Measurements from ENCODE around the gene FBXL17. TPM values are rescaled to one million over a fixed set of nuclear protein-coding genes. Genes with fewer than 3 reads are reported as not detected.

The FBXL17 gene
- total RNA-seq, 1 experiment from 2014 or later, result 8.3 TPM

DNA sequence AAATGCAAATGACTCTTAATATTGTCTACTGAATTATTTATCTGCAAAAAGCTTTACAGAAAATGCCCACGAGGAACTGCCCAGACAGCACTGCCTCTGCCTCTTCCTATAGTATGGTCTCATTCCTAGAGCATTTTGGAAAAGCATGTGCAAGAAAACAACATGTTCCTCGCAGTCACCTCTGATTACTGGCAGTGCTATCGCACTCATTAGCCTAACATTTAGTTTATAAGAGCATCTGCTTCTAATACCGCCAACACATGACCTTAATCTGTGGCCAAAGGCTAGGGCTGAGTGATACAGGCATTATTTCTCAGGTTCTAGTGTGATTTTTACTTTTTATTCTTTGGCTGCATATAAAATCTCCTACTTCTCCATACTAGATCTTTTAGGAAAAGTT lies 259.2 kb downstream of the FBXL17 start:
- peak; percentile 38 for DNase-seq (ENCODE audit: low spot score)
- in situ Hi-C loops (cut with HindIII; ENCODE audit: low sequenced_read_pairs), result no loop called here

DNA sequence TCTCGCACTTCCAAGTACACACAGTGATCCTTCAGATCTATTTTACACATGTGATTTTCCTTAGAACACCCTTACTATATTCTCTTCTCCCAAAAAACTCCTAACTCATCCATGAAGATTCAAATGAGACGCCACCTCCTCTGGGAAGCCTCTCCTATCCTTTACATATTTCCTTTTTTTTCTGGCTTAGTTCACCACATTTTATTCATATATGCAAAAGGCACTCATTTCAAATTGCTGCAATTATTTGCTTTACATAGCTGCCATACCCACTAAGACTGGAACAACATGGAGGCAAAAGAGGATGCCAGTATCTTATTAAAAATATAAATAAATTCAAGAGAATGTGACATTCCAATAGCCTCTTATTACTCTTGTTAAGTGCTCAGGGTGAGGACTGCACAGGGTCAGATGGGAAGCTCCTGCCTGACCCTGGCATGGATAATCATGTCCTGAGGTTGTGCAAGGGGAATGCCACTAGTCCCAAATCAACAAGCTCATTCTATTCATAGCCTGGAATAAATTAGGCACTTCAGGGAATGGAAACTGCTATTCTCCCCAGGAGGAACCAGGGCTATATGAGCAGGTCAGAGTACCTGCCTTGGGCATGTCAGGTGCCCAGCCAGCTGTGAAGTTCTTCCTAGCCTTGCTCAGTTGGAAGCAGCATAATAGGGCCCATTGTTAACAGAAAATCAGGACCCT lies 262.9 kb downstream of the FBXL17 start:
- in situ Hi-C loops (cut with HindIII; ENCODE audit: low sequenced_read_pairs), result no loop called here
- no peak for DNase-seq (ENCODE audit: low spot score)

DNA sequence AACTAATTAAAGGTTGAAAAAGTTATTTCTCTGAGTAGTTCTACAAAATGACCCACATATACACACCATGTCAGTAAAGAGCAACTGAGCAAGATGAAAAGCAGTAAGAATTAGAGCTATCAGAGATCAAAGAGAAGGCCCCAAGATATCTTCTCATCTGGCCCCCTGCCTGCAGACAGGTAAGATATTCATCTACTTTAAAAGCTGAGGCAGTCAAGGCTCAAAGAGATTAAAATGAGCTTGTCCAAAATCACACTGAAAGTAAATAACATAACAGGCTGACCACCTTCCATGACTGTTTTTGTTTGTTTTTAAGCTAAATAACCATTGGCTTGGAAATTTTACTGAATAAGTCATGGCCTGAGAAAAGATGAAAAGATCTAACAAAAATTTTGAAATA lies 266.2 kb downstream of the FBXL17 start:
- in situ Hi-C loops (cut with HindIII; ENCODE audit: low sequenced_read_pairs), result no loop called here
- DNase-seq (ENCODE audit: low spot score), result no peak

DNA sequence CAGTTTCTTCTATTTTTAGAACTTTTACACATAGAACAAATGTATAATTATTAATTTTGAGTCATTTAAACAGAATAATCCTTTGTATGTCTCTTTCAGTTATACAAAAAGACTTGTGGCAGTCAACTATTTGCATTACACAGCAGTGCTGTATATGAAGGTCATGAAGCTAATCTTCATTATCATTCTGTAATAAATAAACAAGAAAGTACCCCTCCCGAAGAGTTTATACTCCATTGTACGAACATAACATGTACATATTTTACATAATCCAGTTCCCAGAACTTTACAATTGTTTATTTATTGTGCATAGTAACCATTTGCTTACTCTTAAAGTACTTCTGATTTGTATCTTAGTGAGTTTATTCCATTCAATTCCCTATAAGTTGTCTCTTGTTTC lies 267.9 kb downstream of the FBXL17 start:
- DNase-seq (ENCODE audit: low spot score), result no peak
- in situ Hi-C loops (cut with HindIII; ENCODE audit: low sequenced_read_pairs), result no loop called here

DNA sequence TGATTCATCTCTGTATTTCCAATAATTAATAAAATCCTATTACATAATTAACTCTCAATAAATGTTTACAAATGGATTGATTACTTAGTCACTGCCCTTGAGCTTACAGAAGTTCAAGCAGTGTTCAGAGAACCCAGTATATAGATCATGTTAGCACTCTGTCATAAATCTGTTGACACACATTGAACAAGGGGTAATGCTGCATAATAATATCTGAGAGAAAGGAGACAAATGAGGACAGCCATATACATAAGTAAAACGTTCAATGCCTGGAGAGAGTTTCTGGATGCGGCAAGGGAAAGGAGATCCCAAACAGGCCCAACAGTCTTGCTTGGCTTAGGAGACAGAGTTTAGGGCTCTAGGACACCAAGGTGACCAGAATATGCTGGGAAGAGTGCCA lies 270.2 kb downstream of the FBXL17 start:
- in situ Hi-C loops (cut with HindIII; ENCODE audit: low sequenced_read_pairs), result no loop called here
- no peak for DNase-seq (ENCODE audit: low spot score)

DNA sequence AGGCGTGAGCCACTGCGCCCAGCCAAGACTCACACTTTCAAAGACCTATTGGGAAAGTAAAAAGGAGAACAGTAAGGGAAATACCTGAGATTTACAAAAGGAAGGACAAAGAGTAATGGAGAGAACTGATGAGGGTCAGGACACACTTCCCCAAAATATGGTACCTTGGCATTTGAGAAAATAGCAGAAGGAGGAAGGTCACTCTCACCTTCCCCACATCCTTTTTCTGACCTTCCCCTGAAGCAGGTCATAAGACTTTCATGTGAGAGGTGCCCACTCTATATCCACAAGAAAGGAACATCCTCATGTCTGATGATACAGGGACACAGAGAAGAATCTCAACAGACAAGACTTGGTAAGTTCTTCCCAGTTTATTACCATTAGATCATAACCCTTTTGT lies 272.8 kb downstream of the FBXL17 start:
- in situ Hi-C loops (cut with HindIII; ENCODE audit: low sequenced_read_pairs), result no loop called here
- no peak for DNase-seq (ENCODE audit: low spot score)

DNA sequence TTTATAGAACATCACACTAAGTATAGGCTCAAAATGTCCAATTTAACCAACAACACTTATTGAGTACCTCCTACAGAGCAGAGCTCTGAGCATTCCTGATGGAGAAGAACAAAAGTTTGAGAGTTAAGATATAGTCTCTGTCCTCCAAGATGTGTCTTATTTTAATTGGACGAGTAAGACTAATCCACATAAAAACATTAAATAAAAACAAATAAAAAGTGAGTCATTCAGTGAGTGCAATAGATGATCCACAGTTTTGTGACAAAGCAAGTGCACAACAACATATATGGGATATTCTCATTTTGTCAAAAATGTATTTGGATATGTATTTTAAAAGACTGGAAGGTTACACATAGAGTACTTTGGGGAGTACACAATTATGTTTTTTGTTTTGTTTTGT lies 277.4 kb downstream of the FBXL17 start:
- in situ Hi-C loops (cut with HindIII; ENCODE audit: low sequenced_read_pairs), result no loop called here
- DNase-seq (ENCODE audit: low spot score), result no peak

DNA sequence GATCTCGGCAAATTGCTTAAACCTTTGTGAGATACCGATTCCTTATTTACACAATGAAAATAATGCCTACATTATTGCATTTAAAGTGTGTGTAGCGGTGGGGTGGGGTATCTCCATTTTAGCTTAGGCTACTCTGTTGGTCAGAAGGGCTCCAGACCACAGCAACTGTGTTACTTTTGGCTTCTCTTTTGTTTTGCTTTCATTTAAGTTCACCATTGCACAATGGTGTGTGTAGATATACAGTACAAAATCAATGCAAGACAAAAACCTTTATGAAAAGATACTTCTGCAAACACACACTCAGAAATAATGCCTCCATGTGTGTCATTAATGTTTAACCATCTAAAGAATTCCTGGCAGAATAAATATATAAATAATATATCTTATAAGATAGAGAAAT lies 279.4 kb downstream of the FBXL17 start:
- in situ Hi-C loops (cut with HindIII; ENCODE audit: low sequenced_read_pairs), result no loop called here
- no peak for DNase-seq (ENCODE audit: low spot score)

DNA sequence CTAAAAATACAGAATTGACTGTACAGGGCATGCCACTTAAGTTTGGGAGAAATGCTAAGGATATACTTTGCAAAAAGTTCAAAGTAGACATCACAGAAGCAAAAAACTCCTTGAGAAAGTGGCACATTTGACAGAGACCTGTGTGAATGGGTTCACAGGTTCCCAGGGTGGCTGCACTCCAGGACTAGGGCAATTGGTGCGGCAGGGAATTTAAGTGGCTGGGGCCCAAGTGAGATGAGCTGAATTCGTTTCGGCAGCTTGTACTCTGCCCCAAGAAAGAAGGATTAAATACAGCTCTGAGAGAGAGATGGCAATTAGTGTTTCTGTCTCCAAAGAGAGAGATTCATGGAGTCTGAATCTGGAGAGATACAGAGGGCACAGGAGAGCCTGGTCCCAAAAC lies 280.1 kb downstream of the FBXL17 start:
- DNase-seq (ENCODE audit: low spot score), result peak; percentile 19

DNA sequence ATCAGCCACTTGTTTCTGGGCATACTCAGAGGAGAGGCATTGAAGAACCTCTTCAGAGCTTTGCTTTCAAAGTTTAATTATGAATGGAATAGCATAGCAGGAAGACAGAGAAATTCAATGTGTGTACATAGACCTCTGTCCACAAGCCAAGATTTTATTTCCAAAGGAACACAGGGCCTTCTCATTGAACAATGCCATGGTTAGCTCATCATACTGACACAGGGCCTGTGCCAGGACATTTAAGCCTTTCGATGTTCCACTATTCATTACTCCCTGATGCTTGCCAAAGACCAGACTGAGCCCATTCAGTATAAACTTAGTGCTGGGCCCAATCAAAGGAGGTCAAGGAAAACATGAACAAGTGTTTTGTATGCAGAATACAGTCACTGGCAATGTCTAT lies 280.8 kb downstream of the FBXL17 start:
- in situ Hi-C loops (cut with HindIII; ENCODE audit: low sequenced_read_pairs), result no loop called here

More for the DNA sequence above, 280.1 kb downstream of the FBXL17 start:
- in situ Hi-C loops (cut with HindIII; ENCODE audit: low sequenced_read_pairs), result no loop called here

DNA sequence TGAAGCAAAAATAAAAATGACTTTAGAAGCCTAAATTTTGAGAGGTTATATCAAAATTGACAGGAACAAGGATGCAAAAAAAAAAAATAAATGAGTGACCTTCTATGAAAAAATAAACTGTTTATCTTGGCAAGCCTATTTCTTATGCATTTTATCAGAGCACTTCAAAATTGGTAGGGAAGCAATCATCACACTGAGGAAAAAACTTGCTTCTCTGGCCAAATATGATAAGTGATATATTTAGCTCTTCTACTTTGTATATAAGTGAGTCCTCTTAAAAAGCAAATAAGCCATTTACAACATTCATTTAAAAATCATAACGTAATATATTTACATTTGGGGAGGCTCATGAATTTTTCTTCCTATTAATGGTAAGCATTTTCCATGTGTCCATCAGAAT lies 287.1 kb downstream of the FBXL17 start:
- DNase-seq (ENCODE audit: low spot score), result no peak
- in situ Hi-C loops (cut with HindIII; ENCODE audit: low sequenced_read_pairs), result no loop called here

More for the DNA sequence above, 280.8 kb downstream of the FBXL17 start:
- peak; percentile 56 for DNase-seq (ENCODE audit: low spot score)

DNA sequence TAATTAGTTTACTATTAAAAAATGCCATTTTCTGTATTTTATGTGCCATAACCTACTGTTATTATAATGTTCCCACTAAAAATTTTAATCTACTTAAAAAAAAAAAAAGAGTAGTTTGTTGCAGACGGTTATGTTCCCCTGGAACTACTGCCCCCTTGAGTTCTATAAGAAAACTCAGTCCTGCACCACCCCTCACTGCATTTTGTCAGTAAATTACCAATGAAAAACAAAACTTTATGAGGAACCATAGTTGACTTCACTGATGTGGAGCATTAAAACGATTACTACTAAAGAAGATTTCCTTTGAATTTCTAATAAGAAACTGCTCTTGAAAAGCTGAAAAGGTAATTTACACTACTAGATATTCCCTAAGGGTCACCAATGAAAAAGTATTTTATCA lies 288.7 kb downstream of the FBXL17 start:
- no peak for DNase-seq (ENCODE audit: low spot score)

DNA sequence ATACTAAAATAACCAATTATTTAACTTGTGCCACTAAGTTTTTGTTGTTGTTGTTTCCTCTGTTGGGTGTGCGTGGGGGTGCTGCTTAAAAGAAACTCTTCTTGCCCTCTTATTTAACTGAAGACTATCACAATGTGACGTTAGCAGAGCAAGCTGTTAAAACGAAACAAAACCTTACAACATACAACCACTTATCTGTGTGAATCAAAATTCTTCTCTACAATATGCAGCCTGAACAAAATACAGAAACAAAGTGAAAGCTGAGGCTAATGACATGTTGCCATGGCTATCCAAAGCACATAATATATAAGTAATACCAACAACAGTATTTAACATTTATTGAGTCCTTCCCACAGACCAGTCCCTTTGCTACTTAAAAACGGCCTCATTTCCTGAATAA lies 291.0 kb downstream of the FBXL17 start:
- DNase-seq (ENCODE audit: low spot score), result no peak
- in situ Hi-C loops (cut with HindIII; ENCODE audit: low sequenced_read_pairs), result no loop called here

More for the DNA sequence above, 288.7 kb downstream of the FBXL17 start:
- in situ Hi-C loops (cut with HindIII; ENCODE audit: low sequenced_read_pairs), result no loop called here

DNA sequence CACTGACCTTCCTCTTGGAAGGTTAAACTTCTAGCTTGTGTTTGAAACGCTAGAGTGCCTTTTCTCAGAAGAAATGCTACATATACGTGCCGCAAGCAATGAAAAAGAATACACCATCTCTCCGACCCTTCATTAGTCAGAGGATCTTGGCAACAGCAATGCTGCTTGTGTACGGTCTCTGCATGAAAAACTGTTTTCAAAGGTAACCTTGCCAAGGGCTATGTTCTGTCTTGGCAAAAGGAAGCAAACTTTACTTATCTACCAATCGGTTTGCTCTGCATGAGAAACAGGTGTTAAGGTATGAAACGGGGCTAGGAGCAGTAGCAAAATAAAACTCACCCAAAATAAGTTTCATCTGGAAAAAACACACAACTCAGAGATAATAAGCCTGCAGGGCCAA lies 297.8 kb downstream of the FBXL17 start:
- peak; percentile 62 for DNase-seq (ENCODE audit: low spot score)
- in situ Hi-C loops (cut with HindIII; ENCODE audit: low sequenced_read_pairs), result no loop called here

DNA sequence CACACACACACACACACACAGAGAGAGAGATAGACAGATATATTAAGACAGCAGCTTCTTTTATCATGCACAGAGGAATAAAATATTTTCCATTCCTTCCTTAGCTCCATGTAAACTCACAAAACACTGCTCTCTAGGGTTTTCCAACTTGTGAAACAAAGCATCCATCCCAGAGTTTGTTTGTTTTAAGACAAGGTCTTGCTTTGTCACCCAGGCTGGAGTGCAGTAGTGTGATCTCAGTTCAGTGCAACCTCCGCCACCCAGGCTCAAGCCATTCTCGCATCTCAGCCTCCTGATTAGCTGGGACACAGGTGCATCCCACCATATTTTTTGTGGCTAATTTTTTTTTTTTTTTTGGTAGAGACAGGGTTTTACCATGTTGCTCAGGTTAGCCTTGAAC lies 298.7 kb downstream of the FBXL17 start:
- in situ Hi-C loops (cut with HindIII; ENCODE audit: low sequenced_read_pairs), result no loop called here
- no peak for DNase-seq (ENCODE audit: low spot score)

DNA sequence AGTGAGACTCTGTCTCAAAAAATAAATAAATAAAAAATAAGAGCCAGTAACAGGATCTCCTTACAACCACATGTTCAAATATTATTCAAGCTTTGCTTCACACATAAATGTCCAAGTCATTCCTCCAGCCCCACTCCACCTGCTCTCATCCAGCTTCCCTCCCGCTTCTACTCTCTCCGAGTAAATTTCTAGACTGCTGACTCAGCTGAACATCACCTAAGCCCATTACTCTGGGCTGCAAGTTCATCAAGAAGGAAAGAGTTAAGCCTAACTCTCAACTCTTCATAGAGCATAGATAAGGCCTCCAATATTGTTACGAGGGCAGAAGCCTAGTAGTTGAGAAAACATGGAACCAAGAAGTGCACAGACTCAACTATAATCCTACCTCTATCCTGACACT lies 300.2 kb downstream of the FBXL17 start:
- no peak for DNase-seq (ENCODE audit: low spot score)
- in situ Hi-C loops (cut with HindIII; ENCODE audit: low sequenced_read_pairs), result no loop called here

DNA sequence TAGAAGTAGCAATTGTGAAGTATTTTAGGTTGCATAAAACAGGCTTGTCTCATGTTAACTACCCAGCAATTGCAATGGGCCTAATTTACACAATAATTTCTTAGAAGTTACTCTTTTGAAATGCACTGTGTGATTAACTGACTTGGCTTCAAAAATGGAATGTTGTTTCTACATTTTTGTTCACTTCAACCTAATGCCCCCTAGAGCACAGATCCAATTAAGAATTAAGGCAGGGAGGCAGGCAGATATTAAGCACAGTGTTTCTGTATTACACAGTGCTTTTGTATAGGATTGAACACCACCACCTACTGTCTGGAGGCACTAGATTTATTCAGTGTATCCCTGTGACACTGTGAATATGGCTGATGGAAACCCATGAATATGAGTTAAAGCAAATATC lies 302.1 kb downstream of the FBXL17 start:
- in situ Hi-C loops (cut with HindIII; ENCODE audit: low sequenced_read_pairs), result no loop called here
- DNase-seq (ENCODE audit: low spot score), result no peak

DNA sequence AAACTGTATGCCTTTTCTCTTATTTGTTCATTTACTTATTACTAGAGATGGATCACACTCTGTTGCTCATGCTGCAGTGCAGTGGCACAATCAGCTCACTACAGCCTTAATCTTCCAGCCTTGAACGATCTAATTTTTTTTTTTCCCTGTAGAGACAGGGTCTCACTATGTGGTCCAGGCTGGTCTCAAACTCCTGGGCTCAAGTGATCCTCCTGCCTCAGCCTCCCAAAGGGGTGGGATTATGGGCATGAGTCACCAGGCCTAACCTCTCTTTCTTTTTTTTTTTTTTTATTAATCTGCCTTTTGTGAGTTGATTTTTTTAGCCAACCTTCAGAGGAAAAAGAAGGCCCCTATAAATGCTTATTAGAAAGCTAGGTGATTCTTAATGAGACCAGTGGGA lies 303.0 kb downstream of the FBXL17 start:
- in situ Hi-C loops (cut with HindIII; ENCODE audit: low sequenced_read_pairs), result no loop called here
- DNase-seq (ENCODE audit: low spot score), result no peak

DNA sequence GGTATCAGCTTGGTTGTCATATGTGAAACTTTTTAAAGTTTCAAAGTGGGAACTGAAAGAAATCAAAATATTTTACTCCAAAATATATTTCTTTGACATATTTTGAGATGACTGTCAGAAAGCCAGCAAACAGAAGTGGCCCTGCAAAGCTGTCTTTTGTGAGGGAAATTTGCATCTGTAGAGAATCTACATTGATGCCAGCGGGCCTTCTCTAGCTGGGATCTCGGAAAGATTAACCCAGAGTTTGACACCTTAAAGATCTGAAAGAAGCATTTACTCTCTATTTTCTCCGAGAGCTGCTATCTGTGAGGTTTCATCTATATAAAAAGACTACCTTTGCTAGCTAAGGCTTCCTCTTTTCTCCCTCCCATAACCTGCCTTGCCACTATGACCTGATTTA lies 303.6 kb downstream of the FBXL17 start:
- in situ Hi-C loops (cut with HindIII; ENCODE audit: low sequenced_read_pairs), result no loop called here
- DNase-seq (ENCODE audit: low spot score), result no peak

DNA sequence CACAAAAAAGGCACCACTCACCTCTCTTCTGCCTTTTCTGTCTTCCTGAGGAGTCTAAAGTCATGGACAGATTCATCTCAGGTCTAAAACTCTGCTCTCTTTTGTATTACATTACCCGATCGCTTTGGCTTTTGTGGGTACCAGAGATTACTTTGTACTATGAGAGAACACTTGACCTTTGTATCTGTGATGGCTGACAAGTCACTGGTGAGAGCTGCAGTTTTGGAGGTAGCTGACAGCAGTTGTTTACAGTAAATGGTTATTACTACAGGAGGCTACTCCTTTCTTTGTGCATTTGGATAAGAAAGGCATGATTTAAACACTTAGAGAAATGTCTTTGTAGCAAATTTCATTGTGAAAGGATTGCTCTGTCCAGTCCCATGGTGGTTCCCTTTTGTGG lies 307.3 kb downstream of the FBXL17 start:
- in situ Hi-C loops (cut with HindIII; ENCODE audit: low sequenced_read_pairs), result no loop called here
- no peak for DNase-seq (ENCODE audit: low spot score)

DNA sequence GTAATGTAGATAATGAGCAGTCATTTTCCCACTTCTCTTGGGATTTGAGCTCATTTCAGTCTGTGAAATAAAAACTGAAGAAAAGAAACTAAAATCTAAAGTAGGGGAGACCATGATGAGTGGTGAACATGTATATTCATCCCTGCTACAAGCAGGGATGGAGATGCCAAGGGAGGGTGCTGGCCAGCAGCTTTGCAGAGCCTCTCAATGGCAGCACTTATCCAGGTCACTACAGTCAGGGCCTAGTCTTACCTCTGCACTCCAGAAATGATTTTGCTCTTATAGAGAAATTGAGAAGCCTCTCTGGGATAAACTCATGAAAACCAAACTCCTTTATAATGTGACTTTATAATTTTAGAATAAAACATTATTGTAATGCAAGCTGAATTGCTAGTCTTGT lies 317.6 kb downstream of the FBXL17 start:
- in situ Hi-C loops (cut with HindIII; ENCODE audit: low sequenced_read_pairs), result no loop called here
- DNase-seq (ENCODE audit: low spot score), result no peak

DNA sequence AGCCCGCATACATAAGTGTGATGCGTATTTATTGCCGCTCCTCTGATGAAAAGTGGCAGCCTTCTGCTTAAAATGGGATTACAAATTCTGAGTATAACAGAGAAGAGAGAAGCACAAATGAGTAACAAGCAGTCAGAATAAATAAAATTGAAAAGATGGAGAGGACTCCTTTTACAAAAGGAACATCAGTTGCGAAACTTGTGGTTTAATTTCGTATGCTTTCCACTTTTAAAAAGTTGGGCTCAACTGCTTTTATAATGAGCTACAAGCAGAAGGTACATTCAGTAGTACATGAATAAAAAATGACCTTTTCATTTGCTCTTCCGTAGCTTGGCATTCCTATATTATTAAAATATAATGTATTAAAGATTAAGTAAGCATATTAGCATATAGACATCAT lies 320.0 kb downstream of the FBXL17 start:
- no peak for DNase-seq (ENCODE audit: low spot score)
- in situ Hi-C loops (cut with HindIII; ENCODE audit: low sequenced_read_pairs), result no loop called here

Measured in G401 (cell line).